Astrocyte (in vitro differentiated cells and primary cell): ENCODE data around the gene RRP1.

Source experiments
- EZH2 ChIP-seq: IDR thresholded peaks from 2 replicates; pipeline ENCODE4 v1.6.1; 2012; ENCODE audit warnings: mild to moderate bottlenecking, low read length, inconsistent platforms; ENCODE audit not compliant: insufficient read depth
- TF ChIP-seq, protein P1 (sequence below): IDR thresholded peaks from 2 replicates; pipeline ENCODE4 v1.5.1; 2011; ENCODE audit warnings: low read depth, mild to moderate bottlenecking, inconsistent platforms, low read length, moderate library complexity; ENCODE audit not compliant: insufficient read depth

GRCh38 chr21:43848771-43849170 lies 59.4 kb downstream of the RRP1 start:
- TF ChIP-seq, protein P1, sequence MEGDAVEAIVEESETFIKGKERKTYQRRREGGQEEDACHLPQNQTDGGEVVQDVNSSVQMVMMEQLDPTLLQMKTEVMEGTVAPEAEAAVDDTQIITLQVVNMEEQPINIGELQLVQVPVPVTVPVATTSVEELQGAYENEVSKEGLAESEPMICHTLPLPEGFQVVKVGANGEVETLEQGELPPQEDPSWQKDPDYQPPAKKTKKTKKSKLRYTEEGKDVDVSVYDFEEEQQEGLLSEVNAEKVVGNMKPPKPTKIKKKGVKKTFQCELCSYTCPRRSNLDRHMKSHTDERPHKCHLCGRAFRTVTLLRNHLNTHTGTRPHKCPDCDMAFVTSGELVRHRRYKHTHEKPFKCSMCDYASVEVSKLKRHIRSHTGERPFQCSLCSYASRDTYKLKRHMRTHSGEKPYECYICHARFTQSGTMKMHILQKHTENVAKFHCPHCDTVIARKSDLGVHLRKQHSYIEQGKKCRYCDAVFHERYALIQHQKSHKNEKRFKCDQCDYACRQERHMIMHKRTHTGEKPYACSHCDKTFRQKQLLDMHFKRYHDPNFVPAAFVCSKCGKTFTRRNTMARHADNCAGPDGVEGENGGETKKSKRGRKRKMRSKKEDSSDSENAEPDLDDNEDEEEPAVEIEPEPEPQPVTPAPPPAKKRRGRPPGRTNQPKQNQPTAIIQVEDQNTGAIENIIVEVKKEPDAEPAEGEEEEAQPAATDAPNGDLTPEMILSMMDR, result no peak
- no peak for TF ChIP-seq EZH2
